ENCODE measurements around the gene PDLIM1. TPM values are rescaled to one million over a fixed set of nuclear protein-coding genes. Genes with fewer than 3 reads are reported as not detected.

The PDLIM1 gene
- polyA plus RNA-seq, 3 donors: 1.9 to 5.2 (median 4.8) TPM

- H3K4me2 ChIP-seq (replicated peaks; ENCODE audit: extremely low read depth, low read length, poor library complexity, severe bottlenecking): no peak overlapping the region
- intact Hi-C loops (cut with micrococcal nuclease): no loop called here
- no CpG with 5 or more reads among the region's 1 CpG for WGBS (ENCODE audit: insufficient coverage)
- TF ChIP-seq, protein P1, sequence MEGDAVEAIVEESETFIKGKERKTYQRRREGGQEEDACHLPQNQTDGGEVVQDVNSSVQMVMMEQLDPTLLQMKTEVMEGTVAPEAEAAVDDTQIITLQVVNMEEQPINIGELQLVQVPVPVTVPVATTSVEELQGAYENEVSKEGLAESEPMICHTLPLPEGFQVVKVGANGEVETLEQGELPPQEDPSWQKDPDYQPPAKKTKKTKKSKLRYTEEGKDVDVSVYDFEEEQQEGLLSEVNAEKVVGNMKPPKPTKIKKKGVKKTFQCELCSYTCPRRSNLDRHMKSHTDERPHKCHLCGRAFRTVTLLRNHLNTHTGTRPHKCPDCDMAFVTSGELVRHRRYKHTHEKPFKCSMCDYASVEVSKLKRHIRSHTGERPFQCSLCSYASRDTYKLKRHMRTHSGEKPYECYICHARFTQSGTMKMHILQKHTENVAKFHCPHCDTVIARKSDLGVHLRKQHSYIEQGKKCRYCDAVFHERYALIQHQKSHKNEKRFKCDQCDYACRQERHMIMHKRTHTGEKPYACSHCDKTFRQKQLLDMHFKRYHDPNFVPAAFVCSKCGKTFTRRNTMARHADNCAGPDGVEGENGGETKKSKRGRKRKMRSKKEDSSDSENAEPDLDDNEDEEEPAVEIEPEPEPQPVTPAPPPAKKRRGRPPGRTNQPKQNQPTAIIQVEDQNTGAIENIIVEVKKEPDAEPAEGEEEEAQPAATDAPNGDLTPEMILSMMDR (IDR thresholded peaks at IDR 0.05): no peak
- H3K36me3 ChIP-seq (replicated peaks in 1 of 2; ENCODE audit: control insufficient read depth in 1 of 2, insufficient read depth in 2 of 2, low read length in 2 of 2): no peaks in the 10 kb centered on the region
- H3K79me2 ChIP-seq (ENCODE audit: insufficient read depth, low read length): no peaks in the 10 kb centered on the region
- H3K4me1 ChIP-seq (ENCODE audit: control insufficient read depth in 1 of 2, insufficient read depth in 2 of 2, low read length in 2 of 2): no peaks in the 10 kb centered on the region
- no peak overlapping the region for H3K27ac ChIP-seq (ENCODE audit: low read depth in 1 of 2, low read length in 2 of 2)
- no peak overlapping the region for H3K4me3 ChIP-seq (replicated peaks in 1 of 3; ENCODE audit: low read depth in 2 of 3, low read length in 3 of 3)
- H3K9me3 Mint-ChIP-seq: no peaks in the 10 kb centered on the region
- H3K27me3 ChIP-seq (ENCODE audit: control insufficient read depth in 2 of 2, insufficient read depth in 2 of 2, low read length in 2 of 2): no peaks in the 10 kb centered on the region
- H3K36me3 Mint-ChIP-seq: no peaks in the 10 kb centered on the region
- no peak overlapping the region for H3K4me3 Mint-ChIP-seq
- H3K27me3 Mint-ChIP-seq (ENCODE audit: low read depth in 3 of 3): peaks cover 0 to 4% (median 0%) of the 10 kb centered on the region in 3 donors
- no peak overlapping the region for H3K9ac ChIP-seq (ENCODE audit: insufficient read depth, low read length, poor library complexity, severe bottlenecking)
- no peak overlapping the region for H3K27ac Mint-ChIP-seq
- H4K20me1 ChIP-seq (ENCODE audit: insufficient read depth, low read length): no peaks in the 10 kb centered on the region
- H3K9me3 ChIP-seq (replicated peaks in 1 of 2; ENCODE audit: control insufficient read depth in 1 of 2, insufficient read depth in 1 of 2, low read length in 2 of 2): no peaks in the 10 kb centered on the region
- H3K4me1 Mint-ChIP-seq: no peaks in the 10 kb centered on the region
- no peak overlapping the region for H2AFZ ChIP-seq (ENCODE audit: insufficient read depth, low read depth, low read length, poor library complexity, severe bottlenecking)
- no peak for DNase-seq
These were observed 13.6 kb downstream of the PDLIM1 start for GRCh38 chr10:95277201-95277570.

DNA sequence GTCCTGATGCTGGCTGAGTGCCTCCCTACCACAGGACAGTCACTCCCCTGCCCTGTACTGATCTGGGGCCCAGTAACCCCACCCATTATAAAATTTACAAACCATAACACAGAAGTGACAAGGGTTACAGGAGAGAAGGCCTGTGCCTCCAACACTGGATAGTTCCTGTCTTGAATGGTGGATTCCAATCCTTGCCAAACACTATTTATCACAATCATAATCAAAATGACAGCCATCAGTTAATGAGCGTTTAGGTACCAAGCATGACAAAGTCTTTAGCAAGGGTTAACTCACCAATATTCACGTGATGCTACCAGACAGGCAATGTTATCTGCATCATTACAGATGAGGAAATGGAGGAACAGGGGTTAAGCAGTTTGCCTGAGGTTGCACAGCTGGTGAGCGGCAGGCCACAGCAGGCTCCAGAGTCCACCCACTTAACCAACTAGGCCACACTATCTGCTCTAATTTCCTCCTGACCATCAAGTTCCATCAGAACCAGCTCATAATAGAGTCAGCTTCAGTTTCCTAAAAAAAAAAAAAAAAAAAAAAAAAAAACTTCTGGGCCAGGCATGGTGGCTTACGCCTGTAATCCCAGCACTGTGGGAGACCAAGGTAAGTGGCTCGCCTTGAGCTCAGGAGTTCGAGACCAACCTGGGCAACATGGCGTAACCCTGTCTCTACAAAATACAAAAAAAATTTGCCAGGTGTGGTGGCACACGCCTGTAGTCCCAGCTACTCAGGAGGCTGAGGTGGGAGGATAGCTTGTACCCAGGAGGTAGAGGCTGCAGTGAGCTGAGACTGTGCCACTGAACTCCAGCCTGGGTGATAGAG is 14.2 kb downstream of the PDLIM1 start:
- no peaks in the 10 kb centered on the region for H4K20me1 ChIP-seq (ENCODE audit: insufficient read depth, low read length)

More for the DNA sequence above, 14.2 kb downstream of the PDLIM1 start:
- Mint-ChIP-seq H3K27me3 (ENCODE audit: low read depth in 3 of 3) (peaks cover 0 to 4% (median 0%) of the 10 kb centered on the region in 3 donors), H3K4me1 (no peaks in the 10 kb centered on the region), H3K4me3 (no peak overlapping the region), H3K27ac (no peak overlapping the region), H3K9me3 (no peaks in the 10 kb centered on the region), H3K36me3 (no peaks in the 10 kb centered on the region)
- Histone ChIP-seq H3K4me3 (replicated peaks in 1 of 3; ENCODE audit: low read depth in 2 of 3, low read length in 3 of 3) (no peak overlapping the region), H3K36me3 (replicated peaks in 1 of 2; ENCODE audit: control insufficient read depth in 1 of 2, insufficient read depth in 2 of 2, low read length in 2 of 2) (no peaks in the 10 kb centered on the region), H2AFZ (ENCODE audit: insufficient read depth, low read depth, low read length, poor library complexity, severe bottlenecking) (no peak overlapping the region), H3K9me3 (replicated peaks in 1 of 2; ENCODE audit: control insufficient read depth in 1 of 2, insufficient read depth in 1 of 2, low read length in 2 of 2) (no peaks in the 10 kb centered on the region), H3K27me3 (ENCODE audit: control insufficient read depth in 2 of 2, insufficient read depth in 2 of 2, low read length in 2 of 2) (no peaks in the 10 kb centered on the region), H3K4me1 (ENCODE audit: control insufficient read depth in 1 of 2, insufficient read depth in 2 of 2, low read length in 2 of 2) (no peaks in the 10 kb centered on the region), H3K4me2 (replicated peaks; ENCODE audit: extremely low read depth, low read length, poor library complexity, severe bottlenecking) (no peak overlapping the region), H3K9ac (ENCODE audit: insufficient read depth, low read length, poor library complexity, severe bottlenecking) (no peak overlapping the region), H3K27ac (ENCODE audit: low read depth in 1 of 2, low read length in 2 of 2) (no peak overlapping the region), H3K79me2 (ENCODE audit: insufficient read depth, low read length) (no peaks in the 10 kb centered on the region)
- TF ChIP-seq, protein P1 (IDR thresholded peaks at IDR 0.05): no peak
- 90% methylated on average over 4 of the region's 8 CpGs for WGBS (ENCODE audit: insufficient coverage)
- intact Hi-C loops (cut with micrococcal nuclease): no loop called here
- DNase-seq: no peak

Data from CD14-positive monocyte (primary cell).